Keratinocyte (primary cell): ENCODE data around the gene ADGRB3. TPM values are rescaled to one million over a fixed set of nuclear protein-coding genes. Genes with fewer than 3 reads are reported as not detected.

Experiments
- DNase-seq: peaks from one replicate; pipeline ENCODE4 v3.0.0-alpha.2; 2011; ENCODE audit warnings: low read depth, missing footprints, low spot score
- FAIRE-seq: peaks from 2 replicates; lab custom pipeline; 2011; peaks lifted over from hg19 to GRCh38; lab: Jason Lieb, UNC
- H2AFZ ChIP-seq: 2 replicates; pipeline ENCODE4 v1.6.0; 2012; ENCODE audit warnings: low read length, control low read depth, inconsistent platforms; ENCODE audit not compliant: control insufficient read depth
- H3K27ac ChIP-seq: 2 replicates; pipeline ENCODE4 v1.5.1; 2011; ENCODE audit warnings: low read length; ENCODE audit not compliant: control insufficient read depth, insufficient read depth
- H3K27me3 ChIP-seq: 3 replicates; pipeline ENCODE4 v1.6.0; 2011; ENCODE audit warnings: low read length; ENCODE audit not compliant: control insufficient read depth, insufficient read depth; ENCODE audit errors: extremely low read depth
- H3K36me3 ChIP-seq, 2 experiments: 2 replicates in 1 of 2; 3 replicates in 1 of 2; pipeline ENCODE4 v1.5.1; 2011; ENCODE audit warnings: low read length in 2 of 2, mild to moderate bottlenecking in 1 of 2; ENCODE audit not compliant: control insufficient read depth in 2 of 2, insufficient read depth in 2 of 2; ENCODE audit errors: extremely low read depth in 1 of 2
- H3K4me1 ChIP-seq: 3 replicates; pipeline ENCODE4 v1.5.1; 2011; ENCODE audit warnings: low read length; ENCODE audit not compliant: control insufficient read depth, insufficient read depth; ENCODE audit errors: extremely low read depth
- H3K4me2 ChIP-seq: 3 replicates; pipeline ENCODE4 v1.6.0; 2011; ENCODE audit warnings: low read depth, low read length; ENCODE audit not compliant: control insufficient read depth, insufficient read depth; ENCODE audit errors: extremely low read depth
- H3K4me3 ChIP-seq, 3 experiments: fragments of 200-600 bp in 1 of 3; sonication (generic) in 1 of 3; 2 replicates in 2 of 3; 3 replicates in 1 of 3; pipeline ENCODE4 v1.5.1; 2011 to 2016; ENCODE audit warnings: low read length in 3 of 3, mild to moderate bottlenecking in 3 of 3, control low read depth in 2 of 3, inconsistent platforms in 1 of 3, low read depth in 1 of 3, mixed read lengths in 1 of 3, mixed run types in 1 of 3, moderate library complexity in 1 of 3; ENCODE audit not compliant: control insufficient read depth in 2 of 3, insufficient read depth in 2 of 3; ENCODE audit errors: extremely low read depth in 1 of 3
- H3K79me2 ChIP-seq: 2 replicates; pipeline ENCODE4 v1.6.0; 2012; ENCODE audit warnings: low read length; ENCODE audit not compliant: control insufficient read depth, insufficient read depth
- H3K9ac ChIP-seq: 3 replicates; pipeline ENCODE4 v1.6.0; 2011; ENCODE audit warnings: low read length; ENCODE audit not compliant: control insufficient read depth, insufficient read depth; ENCODE audit errors: extremely low read depth
- H3K9me1 ChIP-seq: 3 replicates; pipeline ENCODE4 v1.6.0; 2011; ENCODE audit warnings: low read length; ENCODE audit not compliant: control insufficient read depth, insufficient read depth; ENCODE audit errors: extremely low read depth
- H3K9me3 ChIP-seq: 2 replicates; pipeline ENCODE4 v1.5.1; 2012; ENCODE audit warnings: low read depth, low read length; ENCODE audit not compliant: control insufficient read depth
- H4K20me1 ChIP-seq: 3 replicates; pipeline ENCODE4 v1.6.0; 2011; ENCODE audit warnings: low read length; ENCODE audit not compliant: control insufficient read depth, insufficient read depth; ENCODE audit errors: extremely low read depth
- CTCF ChIP-seq, 3 experiments: IDR thresholded peaks in 1 of 3; conservative IDR thresholded peaks in 1 of 3; optimal IDR thresholded peaks in 1 of 3; 2 replicates in 2 of 3; 3 replicates in 1 of 3; pipeline versions ENCODE3 to v1.5.1; 2011; ENCODE audit warnings: low read length in 3 of 3, mild to moderate bottlenecking in 3 of 3, moderate library complexity in 2 of 3, control low read depth in 1 of 3, inconsistent platforms in 1 of 3; ENCODE audit not compliant: insufficient read depth in 2 of 3; ENCODE audit errors: extremely low read depth in 1 of 3
- EZH2 ChIP-seq: IDR thresholded peaks from one replicate; pipeline ENCODE4 v1.6.1; 2012; ENCODE audit warnings: inconsistent platforms, mild to moderate bottlenecking, low read length, moderate library complexity
- dilution Hi-C: fragments of 300-500 bp; cut with MboI; formaldehyde crosslinking; loops from one replicate; pipeline ENCODE4 v1.7.0; 2020; ENCODE audit warnings: low sequenced_read_pairs; ENCODE audit not compliant: extremely low pct_ligation_motif_present
- polyA plus RNA-seq, 5 experiments: library from polyadenylated mRNA; depleted of rRNA in 3 of 5; stranded (reverse) in 3 of 5; stranded (forward) in 1 of 5; unstranded in 1 of 5; fragments of >200 nt; gene quantifications; 1 replicate in 1 of 5; 2 replicates in 3 of 5; 3 replicates in 1 of 5; pipeline versions ENCODE4 v1.2.1 to v1.2.3, GENCODE V29; 2011 to 2012; ENCODE audit warnings: missing spikeins in 2 of 5, low read depth in 1 of 5, low replicate concordance in 1 of 5

Gene ADGRB3
- polyA plus RNA-seq, 1 donor (not counting 4 experiments of a cell fraction or from before 2014, with no cell fraction given), result not detected

DNA sequence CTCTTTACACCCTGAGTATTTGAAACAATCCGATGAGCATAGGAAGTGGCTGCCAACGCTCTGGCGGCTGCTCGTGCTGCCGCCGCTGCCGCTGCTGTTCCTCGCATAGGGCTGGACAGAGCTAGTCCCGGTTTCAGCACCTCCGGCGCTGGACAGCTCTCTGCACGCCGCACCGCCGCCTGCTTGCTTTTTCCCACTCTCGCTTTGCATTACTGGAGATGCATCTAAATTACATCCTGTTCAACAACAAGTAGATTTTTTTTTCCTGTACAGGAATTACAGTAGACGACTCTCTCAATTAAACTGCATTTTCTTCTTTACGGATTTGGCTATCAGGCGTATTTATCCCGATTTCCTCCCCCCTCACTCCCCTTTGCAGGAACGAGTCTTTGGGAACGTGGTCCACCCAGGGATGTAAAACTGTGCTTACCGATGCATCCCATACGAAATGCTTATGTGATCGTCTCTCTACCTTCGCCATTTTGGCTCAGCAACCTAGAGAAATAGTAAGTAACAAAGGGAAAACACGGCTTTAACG lies 597.9 kb downstream of the ADGRB3 start:
- no peak overlapping the region for H3K4me3 ChIP-seq
- no peak for FAIRE-seq
- no peak for DNase-seq
- no peak for TF ChIP-seq EZH2
- TF ChIP-seq CTCF (optimal IDR thresholded peaks at IDR 0.05 in 1 of 3, IDR thresholded peaks at IDR 0.05 in 1 of 3, conservative IDR thresholded peaks at IDR 0.05 in 1 of 3; ENCODE audit: extremely low read depth in 1 of 3, insufficient read depth in 2 of 3, low read length in 3 of 3), result no peak
- no peaks in the 10 kb centered on the region for H4K20me1 ChIP-seq
- no peak overlapping the region for H3K27ac ChIP-seq
- no peaks in the 10 kb centered on the region for H3K4me1 ChIP-seq
- no peak overlapping the region for H3K4me2 ChIP-seq
- no peak overlapping the region for H3K9ac ChIP-seq
- no peak overlapping the region for H2AFZ ChIP-seq
- H3K9me3 ChIP-seq, result no peaks in the 10 kb centered on the region
- dilution Hi-C loops, result no loop called here
- no peaks in the 10 kb centered on the region for H3K36me3 ChIP-seq
- H3K9me1 ChIP-seq, result no peaks in the 10 kb centered on the region
- H3K79me2 ChIP-seq, result no peaks in the 10 kb centered on the region
- H3K27me3 ChIP-seq, result no peaks in the 10 kb centered on the region

- no peaks in the 10 kb centered on the region for H3K79me2 ChIP-seq
- dilution Hi-C loops, result no loop called here
- no peaks in the 10 kb centered on the region for H3K9me1 ChIP-seq
- H4K20me1 ChIP-seq, result no peaks in the 10 kb centered on the region
- no peak overlapping the region for H3K4me2 ChIP-seq
- no peak overlapping the region for H3K4me3 ChIP-seq
- H3K4me1 ChIP-seq, result no peaks in the 10 kb centered on the region
- H2AFZ ChIP-seq, result no peak overlapping the region
- H3K27me3 ChIP-seq, result no peaks in the 10 kb centered on the region
- TF ChIP-seq EZH2, result no peak
- no peak for TF ChIP-seq CTCF (optimal IDR thresholded peaks at IDR 0.05 in 1 of 3, IDR thresholded peaks at IDR 0.05 in 1 of 3, conservative IDR thresholded peaks at IDR 0.05 in 1 of 3; ENCODE audit: extremely low read depth in 1 of 3, insufficient read depth in 2 of 3, low read length in 3 of 3)
- H3K27ac ChIP-seq, result no peak overlapping the region
- no peaks in the 10 kb centered on the region for H3K9me3 ChIP-seq
- DNase-seq, result no peak
- no peaks in the 10 kb centered on the region for H3K36me3 ChIP-seq
- FAIRE-seq, result no peak
- H3K9ac ChIP-seq, result no peak overlapping the region
Measured at GRCh38 chr6:69238067-69238466, 603.0 kb downstream of the ADGRB3 start.
